Upper lobe of left lung (tissue), 4 donors: ENCODE results near the gene EIF4G3.

Source experiments
- EP300 ChIP-seq, 4 donors: sonication (generic); formaldehyde crosslinking; IDR thresholded peaks; one replicate each; pipeline ENCODE4 v1.5.1; 2017; ENCODE audit warnings: antibody characterized with exemption in 4 of 4, control low read depth in 2 of 4
- POLR2A ChIP-seq, 4 donors: fragments of 450-650 bp; IDR thresholded peaks; one replicate each; pipeline ENCODE4 v1.5.1; 2016 to 2017; ENCODE audit warnings: antibody characterized with exemption in 4 of 4, mild to moderate bottlenecking in 2 of 4
- POLR2AphosphoS5 ChIP-seq, 2 donors: sonication (generic); formaldehyde crosslinking; IDR thresholded peaks; one replicate each; pipeline ENCODE4 v1.5.1; 2017; ENCODE audit warnings: antibody characterized with exemption in 2 of 2
- TF ChIP-seq, protein P1 (sequence below), 6 experiments: fragments of 450-650 bp in 4 of 6; fragments of 200-600 bp in 2 of 6; sonication (generic) in 2 of 6; IDR thresholded peaks; one replicate each; pipeline ENCODE4 v1.5.1; 2016 to 2019; ENCODE audit warnings: antibody characterized with exemption in 6 of 6

DNA sequence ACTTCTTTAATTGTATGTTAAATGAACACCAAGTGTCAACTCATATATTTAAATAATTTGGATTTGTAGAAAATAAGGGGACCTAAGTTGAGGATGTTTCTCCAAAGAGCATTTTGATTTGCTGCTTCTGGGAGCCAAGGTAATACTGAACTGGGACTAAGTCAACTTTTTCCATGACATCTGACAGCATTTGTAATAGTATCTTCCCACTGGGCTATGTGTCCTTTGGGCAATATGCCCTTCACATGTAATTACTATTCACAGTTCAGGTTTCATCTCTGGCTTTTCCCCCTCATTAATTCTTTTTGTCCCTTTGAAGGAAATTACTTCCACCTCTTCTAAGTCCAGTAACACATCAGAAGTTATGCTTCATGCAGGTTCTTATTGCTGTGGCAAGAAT, 352.9 kb downstream of the EIF4G3 start:
- TF ChIP-seq, protein P1, sequence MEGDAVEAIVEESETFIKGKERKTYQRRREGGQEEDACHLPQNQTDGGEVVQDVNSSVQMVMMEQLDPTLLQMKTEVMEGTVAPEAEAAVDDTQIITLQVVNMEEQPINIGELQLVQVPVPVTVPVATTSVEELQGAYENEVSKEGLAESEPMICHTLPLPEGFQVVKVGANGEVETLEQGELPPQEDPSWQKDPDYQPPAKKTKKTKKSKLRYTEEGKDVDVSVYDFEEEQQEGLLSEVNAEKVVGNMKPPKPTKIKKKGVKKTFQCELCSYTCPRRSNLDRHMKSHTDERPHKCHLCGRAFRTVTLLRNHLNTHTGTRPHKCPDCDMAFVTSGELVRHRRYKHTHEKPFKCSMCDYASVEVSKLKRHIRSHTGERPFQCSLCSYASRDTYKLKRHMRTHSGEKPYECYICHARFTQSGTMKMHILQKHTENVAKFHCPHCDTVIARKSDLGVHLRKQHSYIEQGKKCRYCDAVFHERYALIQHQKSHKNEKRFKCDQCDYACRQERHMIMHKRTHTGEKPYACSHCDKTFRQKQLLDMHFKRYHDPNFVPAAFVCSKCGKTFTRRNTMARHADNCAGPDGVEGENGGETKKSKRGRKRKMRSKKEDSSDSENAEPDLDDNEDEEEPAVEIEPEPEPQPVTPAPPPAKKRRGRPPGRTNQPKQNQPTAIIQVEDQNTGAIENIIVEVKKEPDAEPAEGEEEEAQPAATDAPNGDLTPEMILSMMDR (IDR thresholded peaks at IDR 0.05) = no peak
- no peak for TF ChIP-seq POLR2A (IDR thresholded peaks at IDR 0.05)
- TF ChIP-seq EP300 (IDR thresholded peaks at IDR 0.05) = no peak
- TF ChIP-seq POLR2AphosphoS5 (IDR thresholded peaks at IDR 0.05) = no peak
